Lung (tissue), 12 donors: ENCODE measurements around the gene DGKH. TPM values are rescaled to one million over a fixed set of nuclear protein-coding genes. Genes with fewer than 3 reads are reported as not detected.

ENCODE experiments used
- ATAC-seq: fragments of 200-7000 bp; cut with Tn5 transposase; one replicate; pipeline ENCODE4 v1.9.1; 2020; ENCODE audit warnings: moderate number of reproducible peaks; ENCODE audit not compliant: insufficient read depth, low FRiP score
- DNase-seq, 3 donors: peaks; one replicate each; pipeline ENCODE4 v3.0.0-alpha.2; 2013 to 2017
- H3K27ac ChIP-seq, 2 donors: one replicate each; pipeline ENCODE4 v1.5.1; 2013; ENCODE audit warnings: mild to moderate bottlenecking in 2 of 2, moderate library complexity in 2 of 2, control low read depth in 1 of 2, inconsistent platforms in 1 of 2, low read depth in 1 of 2, low read length in 1 of 2
- H3K27me3 ChIP-seq, 3 donors: one replicate each; pipeline ENCODE4 v1.5.1; 2013; ENCODE audit warnings: low read length in 2 of 3; ENCODE audit not compliant: control insufficient read depth in 3 of 3, insufficient read depth in 3 of 3
- H3K36me3 ChIP-seq, 4 donors: one replicate each; pipeline ENCODE4 v1.5.1; 2013; ENCODE audit warnings: low read length in 4 of 4, mild to moderate bottlenecking in 1 of 4, moderate library complexity in 1 of 4; ENCODE audit not compliant: control insufficient read depth in 4 of 4, insufficient read depth in 4 of 4
- H3K4me1 ChIP-seq, 5 donors: one replicate each; pipeline ENCODE4 v1.5.1; 2013; ENCODE audit warnings: low read length in 5 of 5, mild to moderate bottlenecking in 2 of 5, moderate library complexity in 1 of 5; ENCODE audit not compliant: control insufficient read depth in 5 of 5, insufficient read depth in 5 of 5
- H3K4me3 ChIP-seq: one replicate; pipeline ENCODE4 v1.5.1; 2013; ENCODE audit warnings: mild to moderate bottlenecking, control low read depth, moderate library complexity
- H3K9ac ChIP-seq, 2 donors: one replicate each; pipeline ENCODE4 v1.5.1; 2013; ENCODE audit warnings: low read length in 2 of 2, control low read depth in 1 of 2; ENCODE audit not compliant: insufficient read depth in 1 of 2
- H3K9me3 ChIP-seq, 4 donors: one replicate each; pipeline ENCODE4 v1.5.1; 2013; ENCODE audit warnings: low read length in 3 of 4, mild to moderate bottlenecking in 1 of 4, moderate library complexity in 1 of 4; ENCODE audit not compliant: control insufficient read depth in 4 of 4, insufficient read depth in 3 of 4
- WGBS, 2 donors: extraction: QIAGEN DNeasy Blood & Tissue Kit; methylation state at CpG; one replicate each; pipeline ENCODE4 v1.1.7; 2013; 5-methylcytosine and 5-hydroxymethylcytosine counted together
- polyA plus RNA-seq, 2 donors: library from polyadenylated mRNA; stranded (reverse); fragments of 200-250 nt; gene quantifications; one replicate each; pipeline ENCODE4 v1.2.1, GENCODE V29; 2013
- total RNA-seq, 2 donors: library from RNA; depleted of rRNA in 1 of 2; stranded (reverse); fragments of >200 nt in 1 of 2; gene quantifications; one replicate each; pipeline ENCODE4 v1.2.1, GENCODE V29; 2014 to 2021
- TF ChIP-seq, protein P1 (sequence below): IDR thresholded peaks from 2 replicates; pipeline ENCODE4 v1.5.1; 2012; ENCODE audit warnings: mild to moderate bottlenecking; ENCODE audit errors: control extremely low read depth, extremely low read depth
- donor health status: control.
- donor health status: control.
- donor health status: Bipolar disorder and iron deficiency.
- donor health status: healthy.
- donor health status: DM: yes; HTN: yes; CAD: no.

DGKH gene
- total and polyA plus RNA-seq, 4 donors, result 2.2 to 33.1 (median 11.4) TPM

DNA sequence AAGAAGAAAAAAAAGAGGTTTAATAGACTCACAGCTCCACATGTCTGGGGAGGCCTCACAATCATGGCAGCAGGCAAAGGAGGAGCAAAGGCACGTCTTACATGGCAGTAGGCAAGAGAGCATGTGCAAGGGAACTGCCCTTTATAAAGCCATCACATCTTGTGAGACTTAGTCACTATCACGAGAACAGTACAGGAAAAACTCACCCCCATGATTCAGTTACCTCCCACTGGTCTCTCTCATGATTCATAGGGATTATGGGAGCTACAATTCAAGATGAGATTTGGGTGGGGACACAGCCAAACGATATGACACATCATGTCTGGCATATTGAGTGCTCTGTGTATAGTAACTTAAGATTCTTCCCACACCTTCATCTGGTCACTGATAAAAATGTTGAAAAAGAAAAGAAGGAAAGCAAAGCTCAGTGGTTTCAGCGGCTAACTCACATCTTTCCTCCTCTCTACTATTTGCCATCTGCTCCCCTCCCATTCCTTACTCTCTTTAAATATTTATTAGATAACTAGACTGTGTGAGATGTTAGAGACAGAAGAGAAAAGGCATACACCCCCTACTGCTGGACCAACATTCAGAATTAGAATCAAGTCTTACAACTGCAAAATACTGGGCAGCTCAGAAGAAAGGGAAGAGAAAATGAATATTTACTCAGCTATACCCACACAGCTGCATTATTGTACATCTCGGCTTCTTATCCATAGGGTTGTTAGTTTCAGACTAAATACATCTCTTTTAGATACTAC lies 163.4 kb downstream of the DGKH start:
- DNase-seq, result peak in 2 of 3 donors; percentile 30 to 82
- Histone ChIP-seq H3K4me1 (peaks cover 0 to 14% (median 0%) of the 10 kb centered on the region in 5 donors), H3K4me3 (no peak overlapping the region), H3K36me3 (peaks cover 0 to 13% (median 2%) of the 10 kb centered on the region in 4 donors), H3K9ac (no peak overlapping the region), H3K9me3 (no peaks in the 10 kb centered on the region), H3K27ac (no peak overlapping the region), H3K27me3 (no peaks in the 10 kb centered on the region)
- ATAC-seq, result no peak
- TF ChIP-seq, protein P1, sequence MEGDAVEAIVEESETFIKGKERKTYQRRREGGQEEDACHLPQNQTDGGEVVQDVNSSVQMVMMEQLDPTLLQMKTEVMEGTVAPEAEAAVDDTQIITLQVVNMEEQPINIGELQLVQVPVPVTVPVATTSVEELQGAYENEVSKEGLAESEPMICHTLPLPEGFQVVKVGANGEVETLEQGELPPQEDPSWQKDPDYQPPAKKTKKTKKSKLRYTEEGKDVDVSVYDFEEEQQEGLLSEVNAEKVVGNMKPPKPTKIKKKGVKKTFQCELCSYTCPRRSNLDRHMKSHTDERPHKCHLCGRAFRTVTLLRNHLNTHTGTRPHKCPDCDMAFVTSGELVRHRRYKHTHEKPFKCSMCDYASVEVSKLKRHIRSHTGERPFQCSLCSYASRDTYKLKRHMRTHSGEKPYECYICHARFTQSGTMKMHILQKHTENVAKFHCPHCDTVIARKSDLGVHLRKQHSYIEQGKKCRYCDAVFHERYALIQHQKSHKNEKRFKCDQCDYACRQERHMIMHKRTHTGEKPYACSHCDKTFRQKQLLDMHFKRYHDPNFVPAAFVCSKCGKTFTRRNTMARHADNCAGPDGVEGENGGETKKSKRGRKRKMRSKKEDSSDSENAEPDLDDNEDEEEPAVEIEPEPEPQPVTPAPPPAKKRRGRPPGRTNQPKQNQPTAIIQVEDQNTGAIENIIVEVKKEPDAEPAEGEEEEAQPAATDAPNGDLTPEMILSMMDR, result no peak
- 91 to 92% methylated on average over 5 of the region's 5 CpGs for WGBS, 2 donors

DNA sequence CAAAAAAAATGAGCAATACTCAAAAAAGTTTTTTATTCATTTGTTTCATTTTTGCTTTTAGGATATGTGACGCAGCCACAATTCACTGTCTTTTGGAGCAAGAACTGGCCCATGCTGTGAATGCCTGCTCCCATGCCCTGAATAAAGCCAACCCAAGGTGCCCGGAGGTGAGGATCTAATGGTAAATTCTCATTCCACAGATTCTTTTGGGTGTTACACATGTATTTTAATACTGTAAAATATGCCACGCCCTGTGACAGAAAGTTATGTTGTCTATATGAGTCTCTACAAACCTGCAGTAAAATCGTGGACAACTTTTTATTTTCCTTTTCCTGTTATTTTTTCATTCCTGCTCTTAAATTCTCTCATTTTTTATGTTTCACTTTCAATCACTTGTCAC lies 166.0 kb downstream of the DGKH start:
- H3K9me3 ChIP-seq, result no peaks in the 10 kb centered on the region
- TF ChIP-seq, protein P1, result no peak
- H3K4me1 ChIP-seq, result peaks cover 0 to 30% (median 0%) of the 10 kb centered on the region in 5 donors
- DNase-seq (no peak), ATAC-seq (no peak)
- no peak overlapping the region for H3K9ac ChIP-seq
- H3K4me3 ChIP-seq, result no peak overlapping the region
- H3K27me3 ChIP-seq, result no peaks in the 10 kb centered on the region
- H3K27ac ChIP-seq, result no peak overlapping the region
- peaks cover 0 to 13% (median 2%) of the 10 kb centered on the region in 4 donors for H3K36me3 ChIP-seq
- WGBS, 2 donors, result 90% methylated on average over 4 of the region's 4 CpGs

DNA sequence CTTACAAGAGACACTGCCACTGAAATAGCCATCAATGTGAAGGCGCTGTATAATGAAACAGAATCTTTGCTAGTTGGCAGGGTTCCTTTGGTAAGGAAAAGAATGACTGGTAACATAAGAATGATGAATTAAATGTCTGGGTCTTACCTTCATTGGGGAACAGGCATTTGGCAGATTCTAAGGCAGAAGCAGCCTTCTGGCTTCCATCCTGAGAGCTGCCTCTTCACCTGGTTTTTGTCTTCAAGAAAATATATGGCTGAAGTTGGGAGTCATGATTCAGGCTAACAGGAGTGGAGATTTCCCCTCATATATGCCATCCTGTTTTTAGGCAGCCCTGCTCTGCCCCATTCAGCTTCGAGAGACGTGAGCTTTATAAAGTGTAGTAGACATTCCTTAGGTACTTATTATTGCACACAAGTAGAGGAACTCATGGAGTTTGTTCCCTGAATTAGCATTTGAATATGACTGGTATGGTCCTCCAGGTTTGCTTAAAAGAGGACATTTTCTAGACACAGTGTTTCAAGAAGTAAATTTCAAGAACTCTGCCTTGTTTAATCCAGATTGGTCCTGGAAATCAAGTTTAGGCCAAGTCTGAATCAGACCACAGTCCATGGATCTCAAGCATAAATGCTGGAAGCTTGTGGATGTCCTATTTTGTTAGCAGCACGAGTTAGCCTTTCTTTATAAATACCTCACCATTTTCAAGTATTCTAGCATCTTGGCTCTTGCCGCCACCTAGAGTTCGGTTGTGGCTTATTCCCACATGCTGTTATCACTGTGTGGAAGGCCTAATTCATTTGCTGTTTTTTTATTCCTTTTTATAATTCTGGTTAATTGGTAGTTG lies 167.4 kb downstream of the DGKH start:
- H3K36me3 ChIP-seq, result peaks cover 0 to 20% (median 2%) of the 10 kb centered on the region in 4 donors
- no peaks in the 10 kb centered on the region for H3K9me3 ChIP-seq
- H3K4me1 ChIP-seq, result peaks cover 0 to 40% (median 1%) of the 10 kb centered on the region in 5 donors
- no peak overlapping the region for H3K27ac ChIP-seq
- no peak overlapping the region for H3K4me3 ChIP-seq
- ATAC-seq (no peak), DNase-seq (peak; percentile 61 to 82 (median 78))
- TF ChIP-seq, protein P1, result no peak
- H3K27me3 ChIP-seq, result no peaks in the 10 kb centered on the region
- no peak overlapping the region for H3K9ac ChIP-seq
- WGBS, 2 donors, result 64 to 69% methylated on average over 6 of the region's 6 CpGs
